Activated T-helper 9 cell treated with anti-CD3 and anti-CD28 coated beads, Interleukin-2, amount 50 U/mL, for 16 hours (primary cell): Measurements from ENCODE around the gene DHTKD1.
"Not testable (repeated sequence)": the region's sequence is repeated elsewhere in the genome, so short reads cannot be mapped to it uniquely, and the experiment has no call there.

Experiments used
- DNase-seq: peaks from one replicate; pipeline ENCODE4 v3.0.0-alpha.2; 2020; ENCODE audit warnings: low read depth

DHTKD1 gene

DNA sequence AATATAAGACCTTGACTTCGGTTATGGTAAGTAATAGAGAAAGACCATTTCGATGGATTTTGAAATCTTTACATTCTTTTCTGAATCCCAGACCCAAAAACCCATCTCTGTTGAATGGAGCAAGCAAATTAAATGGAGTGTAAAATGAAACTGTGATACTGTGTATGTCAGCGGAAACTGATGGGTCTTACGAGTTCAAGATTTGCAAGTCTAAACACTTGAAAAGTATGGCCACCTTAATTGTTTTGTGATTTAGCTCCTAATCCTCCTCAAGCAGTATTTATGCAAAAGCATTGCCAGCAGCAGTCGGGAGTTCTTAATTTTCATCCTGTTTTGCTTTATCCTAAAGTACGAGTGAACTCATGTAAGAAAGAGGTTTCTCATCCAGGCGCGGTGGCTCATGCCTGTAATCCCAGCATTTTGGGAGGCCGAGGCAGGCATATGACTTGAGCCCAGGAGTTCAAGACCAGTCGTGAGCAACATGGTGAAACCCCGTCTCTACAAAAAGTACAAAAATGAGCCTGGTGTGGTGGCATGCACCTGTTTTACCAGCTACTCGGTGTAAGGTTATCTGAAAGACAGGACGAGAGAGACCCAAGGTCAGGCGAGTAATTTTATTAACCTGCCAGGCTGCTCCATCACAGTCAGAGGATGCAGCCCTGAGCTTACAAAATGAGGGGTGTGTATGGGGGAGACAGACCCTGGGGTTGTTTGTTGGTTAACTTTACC, 5.8 kb upstream of the DHTKD1 start:
- DNase-seq, result no peak

DNA sequence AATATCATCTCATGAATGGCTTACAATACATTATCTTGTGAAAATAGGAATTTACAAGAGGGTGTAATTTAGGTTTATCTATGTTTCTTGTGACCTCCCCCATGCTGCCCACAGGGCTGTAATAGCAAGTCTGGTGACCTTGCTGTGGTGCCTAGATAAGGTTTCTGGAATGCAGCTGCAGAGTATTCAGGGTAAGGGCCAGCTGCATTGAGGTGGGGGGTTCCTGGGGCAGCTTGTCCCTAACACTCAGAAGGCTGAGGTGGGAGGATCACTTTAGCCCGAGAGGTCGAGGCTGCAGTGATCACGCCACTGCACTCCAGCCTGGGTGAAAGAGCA, 5.3 kb upstream of the DHTKD1 start:
- DNase-seq, result no peak

DNA sequence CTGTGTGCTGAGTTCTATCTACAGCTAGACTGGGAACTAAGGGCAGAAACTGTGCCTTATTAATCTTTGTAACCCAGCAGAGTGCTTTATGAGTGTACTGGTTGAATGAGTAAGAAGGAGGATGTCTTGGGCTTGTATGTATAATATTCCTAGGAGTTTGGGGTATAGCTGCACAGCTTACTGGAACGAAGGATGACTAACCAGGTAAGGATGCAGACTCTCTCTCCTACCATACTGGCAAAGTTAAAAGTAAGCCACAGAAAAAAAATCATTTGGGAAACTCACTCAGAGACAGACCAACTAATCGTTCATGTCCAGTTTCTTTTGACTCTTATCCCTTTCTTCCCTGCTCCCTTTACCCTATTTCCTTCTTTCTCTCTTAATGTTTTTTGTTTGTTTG, 1.4 kb upstream of the DHTKD1 start:
- no peak for DNase-seq

DNA sequence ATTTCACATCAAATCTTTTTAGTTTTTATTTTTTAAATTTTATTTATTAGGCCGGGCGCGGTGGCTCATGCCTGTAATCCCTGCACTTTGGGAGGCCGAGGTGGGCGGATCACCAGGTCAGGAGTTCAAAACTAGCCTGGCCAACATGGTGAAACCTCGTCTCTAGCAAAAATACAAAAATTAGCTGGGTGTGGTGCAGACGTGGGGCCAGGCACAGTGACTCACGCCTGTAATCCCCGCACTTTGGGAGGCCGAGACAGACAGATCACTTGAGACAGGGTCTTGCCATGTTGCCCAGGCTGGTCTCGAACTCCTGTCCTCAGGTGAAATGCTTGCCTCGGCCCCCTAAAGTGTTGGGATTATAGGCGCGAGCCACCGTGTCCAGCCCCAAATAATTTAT, 2.7 kb downstream of the DHTKD1 start:
- not testable (repeated sequence) for DNase-seq

DNA sequence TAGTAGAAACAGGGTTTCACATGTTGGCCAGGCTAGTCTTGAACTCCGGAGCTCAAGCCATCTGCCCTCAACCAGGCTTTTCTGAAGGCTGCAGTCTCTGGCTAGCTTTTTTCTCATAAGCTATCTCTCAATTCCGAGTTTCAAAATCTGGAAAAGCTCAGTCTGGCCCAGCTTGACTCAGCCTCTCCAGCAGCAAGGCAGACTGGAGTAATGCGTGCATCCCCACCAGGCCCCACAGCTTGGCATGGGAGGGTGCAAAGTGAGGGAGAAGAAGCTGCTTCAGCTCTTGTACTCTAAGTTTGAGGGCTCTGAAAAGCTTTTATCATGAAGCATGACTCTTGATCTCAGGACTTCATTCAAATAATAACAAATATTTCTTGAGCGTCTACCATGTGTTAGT, 4.8 kb downstream of the DHTKD1 start:
- DNase-seq, result no peak

DNA sequence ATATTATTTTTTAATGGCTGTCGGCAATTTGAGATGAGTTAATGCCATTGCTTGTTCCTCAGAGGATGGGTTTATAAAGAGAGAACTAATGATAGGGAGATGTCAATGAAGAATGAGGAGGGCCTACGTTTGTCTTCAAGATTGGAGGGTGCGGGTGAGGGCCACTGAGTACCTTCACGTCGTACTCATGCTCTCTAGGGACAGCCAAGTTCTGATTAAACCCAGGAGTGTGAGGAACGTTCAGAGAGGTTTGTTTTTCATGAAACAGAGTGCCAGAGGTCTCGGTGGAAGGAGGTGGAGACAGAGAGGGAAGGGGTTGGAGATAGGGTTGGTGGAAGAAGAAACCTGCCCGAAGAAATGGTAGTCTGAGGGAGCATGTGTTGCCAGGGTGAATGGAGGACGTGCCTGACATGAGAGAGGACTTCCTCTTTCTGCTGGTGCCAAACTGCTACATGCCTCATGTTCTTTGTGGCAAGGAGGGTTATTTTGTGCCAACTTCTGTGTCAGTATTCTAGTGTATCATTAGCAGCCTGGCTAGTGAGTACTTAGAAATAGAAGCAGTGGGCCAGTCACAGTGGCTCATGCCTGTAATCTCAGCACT, 8.9 kb downstream of the DHTKD1 start:
- DNase-seq, result no peak

DNA sequence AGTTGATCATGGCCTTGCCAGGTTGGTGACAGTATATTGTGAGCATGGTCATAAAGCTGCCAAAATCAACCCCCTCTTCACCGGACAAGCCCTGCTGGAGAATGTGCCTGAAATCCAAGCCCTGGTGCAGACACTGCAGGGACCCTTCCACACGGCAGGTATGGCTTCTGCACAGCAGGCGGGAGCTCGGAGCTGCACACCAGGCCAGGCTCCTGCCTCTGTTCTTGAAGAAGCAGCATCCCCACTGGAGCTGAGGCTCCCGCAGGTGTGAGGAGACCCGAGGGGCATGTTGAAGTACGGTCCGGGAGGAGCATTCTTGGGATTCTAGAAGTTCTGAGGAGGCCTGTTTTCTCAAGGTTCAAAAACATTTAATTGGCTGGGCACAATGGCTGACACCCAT, 12.7 kb downstream of the DHTKD1 start:
- DNase-seq, result no peak

DNA sequence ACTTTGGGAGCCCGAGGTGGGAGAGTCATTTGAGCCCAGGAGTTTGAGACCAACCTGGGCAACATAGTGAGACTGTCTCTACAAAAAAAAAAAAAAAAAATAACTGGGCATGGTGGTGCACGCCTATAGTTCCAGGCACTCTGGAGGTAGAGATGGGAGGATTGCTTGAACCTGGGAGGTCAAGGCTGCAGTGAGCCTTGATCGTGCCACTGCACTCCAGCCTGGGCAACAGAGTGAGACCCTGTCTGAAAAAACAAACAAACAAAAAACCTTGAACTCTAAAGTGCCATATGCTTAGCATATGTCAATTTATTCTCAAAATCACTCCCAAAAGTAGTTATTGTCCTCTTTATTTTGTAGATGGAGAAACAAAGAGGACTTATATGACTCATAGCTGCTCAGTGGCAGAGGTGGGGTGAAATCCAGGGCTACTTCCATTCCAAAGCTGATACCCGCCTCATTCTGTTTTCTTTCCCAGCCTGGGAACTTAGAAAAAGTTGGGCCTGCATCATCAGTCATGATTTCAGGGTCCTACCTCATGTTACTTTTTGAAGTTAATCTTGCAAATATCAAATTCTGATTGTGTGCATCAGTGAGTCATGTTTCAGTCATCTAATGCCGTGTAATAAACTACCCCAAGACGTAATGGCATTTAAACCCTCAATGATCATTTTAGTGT, 13.3 kb downstream of the DHTKD1 start:
- DNase-seq, result no peak

DNA sequence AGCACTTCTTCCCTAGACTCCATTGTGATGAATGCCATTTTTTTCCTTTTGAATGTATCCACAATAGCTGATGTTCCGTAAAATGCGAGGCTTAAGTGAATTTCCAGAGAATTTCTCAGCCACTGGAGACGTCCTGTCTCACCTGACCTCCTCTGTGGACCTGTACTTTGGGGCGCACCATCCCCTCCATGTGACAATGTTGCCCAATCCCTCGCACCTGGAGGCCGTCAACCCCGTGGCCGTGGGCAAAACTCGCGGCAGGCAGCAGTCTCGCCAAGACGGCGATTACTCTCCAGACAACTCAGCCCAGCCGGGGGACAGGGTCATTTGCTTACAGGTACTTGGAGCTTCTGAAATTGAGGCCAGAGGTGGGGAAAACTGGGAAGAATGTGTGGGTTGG, 20.2 kb downstream of the DHTKD1 start:
- DNase-seq, result no peak

DNA sequence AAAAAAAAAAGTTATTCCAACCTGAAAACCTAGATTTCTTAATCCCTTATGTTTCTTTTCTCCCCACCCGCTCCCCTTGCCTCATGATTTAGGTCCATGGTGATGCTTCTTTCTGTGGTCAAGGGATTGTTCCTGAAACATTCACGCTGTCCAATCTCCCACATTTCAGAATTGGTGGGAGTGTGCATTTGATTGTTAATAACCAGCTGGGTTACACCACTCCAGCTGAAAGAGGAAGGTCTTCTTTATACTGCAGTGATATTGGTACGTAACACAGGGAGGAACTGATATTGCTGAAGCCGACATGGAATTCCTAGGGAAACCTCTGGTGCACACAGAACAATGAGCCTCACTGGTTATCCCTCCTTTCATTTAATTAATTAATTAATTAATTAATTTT, 22.7 kb downstream of the DHTKD1 start:
- no peak for DNase-seq

DNA sequence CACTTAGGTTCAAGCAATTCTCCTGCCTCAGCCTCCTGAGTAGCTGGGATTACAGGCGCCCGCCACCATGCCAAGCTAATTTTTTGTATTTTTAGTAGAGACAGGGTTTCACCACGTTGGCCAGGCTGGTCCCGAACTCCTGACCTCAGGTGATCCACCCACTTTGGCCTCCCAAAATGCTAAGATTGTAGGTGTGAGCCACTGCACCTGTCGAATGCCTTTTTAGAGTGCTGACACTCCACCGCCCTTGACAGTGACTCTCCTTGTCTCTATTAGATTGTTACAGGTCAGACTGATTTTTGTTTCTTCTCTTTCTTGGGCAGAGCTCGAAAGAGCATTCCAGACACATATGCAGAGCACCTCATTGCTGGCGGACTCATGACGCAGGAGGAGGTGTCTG, 28.6 kb downstream of the DHTKD1 start:
- DNase-seq, result not testable (repeated sequence)

DNA sequence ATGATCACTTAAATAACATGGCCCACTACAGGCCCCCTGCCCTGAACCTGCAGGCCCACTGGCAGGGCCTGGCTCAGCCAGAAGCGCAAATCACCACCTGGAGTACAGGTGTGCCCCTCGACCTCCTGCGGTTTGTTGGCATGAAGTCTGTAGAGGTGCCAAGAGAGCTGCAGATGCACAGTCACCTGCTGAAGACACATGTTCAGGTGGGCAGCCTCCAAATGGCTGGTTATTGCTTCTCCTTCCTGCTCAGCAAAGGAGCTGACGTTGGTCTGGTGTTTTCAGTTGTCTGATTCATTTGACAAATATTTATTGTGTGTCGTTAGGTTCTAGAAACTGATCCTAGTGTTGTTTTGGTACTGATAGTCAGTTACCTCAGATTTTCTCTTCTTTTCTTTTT, 29.0 kb downstream of the DHTKD1 start:
- DNase-seq, result no peak

DNA sequence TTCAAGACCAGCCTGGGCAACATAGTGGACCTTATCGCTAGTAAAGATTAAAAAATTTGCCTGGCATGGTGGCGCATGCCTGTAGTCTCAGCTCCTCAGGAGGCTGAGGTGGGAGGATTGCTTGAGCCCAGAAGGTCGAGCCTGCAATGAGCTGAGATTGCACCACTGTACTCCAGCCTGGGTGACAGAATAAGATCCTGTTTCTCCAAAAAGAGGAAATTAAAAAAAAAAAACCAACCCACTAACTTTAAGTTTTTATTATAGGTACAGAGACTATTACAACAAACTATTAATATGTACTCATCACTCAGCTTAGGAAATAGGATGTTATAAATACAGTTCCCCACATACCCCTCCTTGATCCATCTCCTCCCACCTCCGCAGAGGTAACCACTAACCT, 30.2 kb downstream of the DHTKD1 start:
- DNase-seq, result no peak

DNA sequence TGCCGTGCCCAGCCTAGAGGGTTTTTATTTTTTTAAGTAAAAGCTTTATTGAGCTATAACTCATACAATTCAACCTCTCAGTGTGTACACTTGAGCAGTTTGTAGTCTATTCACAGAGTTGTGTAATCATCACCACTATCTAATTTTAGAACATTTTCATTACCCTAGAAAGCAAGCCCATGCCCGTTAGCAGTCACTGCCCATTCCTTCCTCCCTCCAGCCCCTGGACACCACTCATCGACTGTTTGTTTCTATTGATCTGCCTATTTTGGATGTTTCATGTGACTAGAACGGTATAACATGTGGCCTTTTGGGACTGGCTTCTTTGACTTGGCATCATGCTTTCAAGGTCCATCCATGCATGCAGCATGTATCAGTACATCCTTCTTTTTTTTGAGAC, 35.0 kb downstream of the DHTKD1 start:
- DNase-seq, result no peak

DNA sequence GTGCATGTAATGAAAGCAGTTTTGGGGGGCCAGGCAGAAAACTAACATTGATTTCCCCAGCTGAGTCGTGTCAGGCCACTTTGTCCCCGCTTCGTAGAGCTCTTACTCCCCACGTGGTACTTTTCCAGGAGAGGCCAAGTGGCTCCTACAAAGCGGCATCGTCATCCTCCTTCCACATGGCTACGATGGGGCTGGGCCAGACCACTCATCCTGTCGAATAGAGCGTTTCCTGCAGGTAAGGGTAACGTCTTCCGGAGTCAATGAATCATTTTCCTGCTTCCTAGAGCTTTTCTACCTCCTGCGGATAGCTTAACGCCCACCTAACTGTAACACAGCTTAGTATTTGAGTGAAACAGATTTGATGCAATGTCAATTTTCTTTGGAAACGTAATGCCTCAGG, 39.0 kb downstream of the DHTKD1 start:
- DNase-seq, result no peak

DNA sequence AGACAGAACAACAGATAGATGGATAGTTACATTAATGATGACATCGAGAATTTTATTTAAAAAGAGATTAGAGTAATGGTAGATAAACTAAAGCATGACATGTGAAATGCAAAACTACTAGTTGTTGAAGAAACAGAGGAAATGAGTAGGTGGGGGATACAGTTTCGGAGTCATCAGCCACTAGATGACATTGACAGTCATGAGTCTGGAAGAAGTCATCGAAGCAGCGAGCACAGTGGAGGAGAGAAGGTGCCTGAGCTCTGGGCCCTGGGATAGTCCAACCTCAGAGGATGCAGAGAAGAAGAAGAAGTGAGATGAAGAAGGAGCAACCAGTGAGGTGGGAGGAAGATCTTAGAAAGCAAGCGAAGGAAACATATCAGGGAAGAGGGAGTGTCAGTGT, 40.5 kb downstream of the DHTKD1 start:
- no peak for DNase-seq

DNA sequence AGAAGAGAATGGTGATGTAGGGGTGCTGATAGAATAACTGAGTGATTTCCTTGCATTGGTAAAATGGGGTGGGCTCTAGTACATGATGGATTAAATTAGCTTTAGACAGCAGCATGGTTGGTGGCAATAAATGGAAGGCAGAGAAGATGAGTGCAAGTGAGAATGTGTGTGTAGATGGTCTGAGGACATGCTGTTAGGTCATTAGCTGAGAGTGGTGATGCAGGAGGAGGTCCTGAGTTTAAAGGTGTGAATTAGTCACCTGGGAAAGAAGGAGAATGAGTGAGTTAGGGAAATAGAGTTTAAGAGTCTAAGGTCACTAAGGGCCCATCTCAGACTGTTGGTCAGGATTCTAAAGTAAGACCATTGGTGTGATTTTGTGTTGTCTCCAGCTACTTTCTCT, 42.8 kb downstream of the DHTKD1 start:
- no peak for DNase-seq

DNA sequence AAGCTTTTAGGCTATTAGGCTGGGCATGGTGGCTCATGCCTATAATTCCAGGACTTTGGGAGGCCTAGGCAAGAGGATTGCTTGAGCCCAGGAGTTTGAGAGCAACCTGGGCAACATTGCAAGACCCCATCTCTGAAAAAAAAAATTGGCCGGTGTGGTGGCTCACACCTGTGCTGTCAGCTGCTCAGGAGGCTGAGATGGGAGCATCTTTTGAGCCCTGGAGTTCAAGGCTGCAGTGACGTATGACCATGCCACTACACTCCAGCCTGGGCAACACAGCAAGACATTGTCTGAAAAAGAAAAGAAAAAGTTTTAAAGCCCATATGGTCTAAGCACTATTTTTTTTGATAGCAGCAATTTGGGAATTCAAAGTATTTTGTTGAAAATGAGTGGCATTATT, 44.9 kb downstream of the DHTKD1 start:
- DNase-seq, result no peak

DNA sequence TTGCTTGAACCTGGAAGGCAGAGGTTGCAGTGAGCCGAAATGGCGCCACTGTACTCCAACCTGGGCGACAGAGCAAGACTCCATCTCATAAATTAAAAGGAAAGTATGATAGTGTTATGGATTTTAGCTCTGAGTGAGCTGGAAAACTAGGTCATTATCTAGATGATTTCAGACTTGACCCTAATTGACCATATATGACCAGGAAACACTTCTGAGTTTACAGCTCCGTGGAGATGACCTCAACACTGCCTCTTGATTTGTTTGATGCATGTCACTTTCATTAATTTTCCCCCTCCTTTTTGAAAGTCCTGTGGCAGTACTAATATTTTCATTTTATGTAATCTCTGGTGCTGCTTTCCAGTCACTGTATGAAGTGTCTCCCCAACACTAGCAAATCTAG, 52.9 kb downstream of the DHTKD1 start:
- no peak for DNase-seq

DNA sequence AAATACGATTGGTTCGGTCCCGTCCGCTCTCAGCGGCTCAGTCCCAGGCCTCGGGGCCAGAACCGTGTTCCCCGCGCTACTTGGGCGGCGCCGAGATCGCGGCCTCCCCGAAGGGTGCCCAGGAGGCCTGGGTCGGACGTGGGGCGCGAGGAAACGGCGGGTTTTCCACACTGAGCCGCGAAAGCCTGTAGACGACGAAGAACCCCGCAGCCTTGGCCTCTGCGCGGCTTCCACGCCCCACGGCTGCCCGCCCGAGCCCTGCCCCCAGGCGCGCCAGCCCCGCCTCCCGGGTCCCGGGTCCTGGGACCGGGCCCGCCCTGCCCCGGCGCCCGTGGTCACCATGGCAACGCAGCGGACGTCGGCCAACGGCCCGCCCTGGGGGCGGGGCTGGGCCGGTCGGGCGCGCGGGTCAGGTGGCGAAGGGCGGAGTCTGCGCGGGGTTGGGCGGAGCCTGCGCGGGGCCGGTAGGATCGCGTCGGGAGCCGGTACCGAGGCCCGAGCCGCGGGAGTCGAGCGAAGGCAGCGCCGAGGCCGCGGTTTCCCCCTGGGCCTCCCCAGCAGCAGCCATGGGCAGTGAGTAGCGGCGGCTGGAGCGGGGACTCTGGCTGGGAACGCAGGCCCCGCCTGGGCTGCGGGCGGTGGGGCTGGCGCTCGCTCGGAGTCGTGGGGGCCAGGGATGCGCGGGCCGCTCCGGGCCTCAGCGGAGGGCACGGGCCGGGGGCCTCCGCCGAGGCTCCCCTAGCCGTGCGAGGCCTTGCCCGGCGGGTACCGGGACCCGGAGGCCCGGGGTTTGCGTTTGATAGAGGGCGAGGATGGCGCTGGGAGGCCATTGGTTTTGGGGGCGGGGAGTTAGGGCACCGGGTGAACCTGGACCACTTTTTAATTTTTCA, 60.7 kb downstream of the DHTKD1 start, which contains the start of gene SEC61A2:
Gene SEC61A2, plus strand, starts transcription at position 456 of the 890 bp plus-strand sequence. Its CDS starts 111 bp downstream, at position 567.
- peak; percentile 98 for DNase-seq

DNA sequence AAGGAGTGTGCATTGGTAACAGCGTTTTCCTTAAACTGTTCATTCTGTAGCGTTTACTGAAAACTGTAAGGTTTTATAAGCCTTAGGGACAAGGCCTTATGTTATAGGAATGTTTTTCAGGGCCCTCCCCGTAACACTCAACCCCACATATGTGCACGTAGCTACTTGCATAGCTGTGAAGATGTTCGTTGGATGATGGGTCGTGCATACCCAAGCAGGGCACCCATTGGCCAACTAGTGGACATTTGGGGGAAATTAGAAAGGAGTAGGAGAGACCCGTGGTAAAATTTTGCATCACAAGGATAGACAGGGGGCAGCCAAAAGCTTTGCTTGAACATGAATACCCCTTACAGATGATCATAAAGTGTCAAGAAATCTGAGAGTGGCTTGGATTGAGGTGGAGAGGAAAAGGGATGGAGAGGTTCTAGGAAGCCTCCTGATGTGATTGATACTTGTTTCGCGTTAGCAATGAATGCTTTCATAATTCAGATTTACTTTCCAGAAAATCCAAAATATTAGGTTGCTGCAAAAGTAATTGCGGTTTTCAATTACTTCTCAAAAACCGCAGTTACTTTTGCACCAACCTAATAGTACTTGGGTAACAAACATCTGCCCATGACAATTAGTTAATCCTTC, 61.6 kb downstream of the DHTKD1 start:
- DNase-seq, result no peak

DNA sequence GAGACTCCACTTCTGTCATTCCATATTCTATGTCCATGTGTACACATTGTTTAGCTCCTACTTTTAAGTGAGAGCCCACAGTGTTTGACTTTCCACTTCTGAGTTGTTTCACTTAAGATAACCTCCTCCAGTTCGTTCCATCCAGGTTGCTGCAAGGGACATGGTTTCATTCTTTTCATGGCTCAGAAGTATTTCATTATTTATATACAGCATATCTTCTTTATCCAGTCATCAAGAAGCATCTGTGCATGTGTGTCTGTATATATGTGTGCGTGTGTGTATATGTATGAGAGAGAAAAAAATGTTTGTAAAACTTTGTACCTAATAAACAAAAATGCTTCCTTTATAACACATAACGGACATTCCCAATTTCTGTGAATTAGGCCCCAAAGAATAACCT, 66.9 kb downstream of the DHTKD1 start:
- no peak for DNase-seq
